Hepatocyte (in vitro differentiated cells): ENCODE results near the gene ABCF2.

Experiments used
- CTCF ChIP-seq: fragments of 200-600 bp; sonication (generic); IDR thresholded peaks from 2 replicates; pipeline ENCODE4 v1.5.1; 2016; ENCODE audit warnings: antibody characterized with exemption, mild to moderate bottlenecking; ENCODE audit not compliant: poor library complexity
- EZH2 ChIP-seq: fragments of 200-600 bp; sonication (generic); IDR thresholded peaks from 2 replicates; pipeline ENCODE4 v1.6.1; 2016; ENCODE audit warnings: antibody characterized with exemption, mild to moderate bottlenecking, borderline replicate concordance

GRCh38 chr7:151175047-151175792 is 51.8 kb downstream of the ABCF2 start:
- no peak for TF ChIP-seq CTCF
- no peak for TF ChIP-seq EZH2
